ENCODE measurements around the gene MGAM2.

Gene MGAM2

GRCh38 chr7:142131439-142132185, 20.1 kb downstream of the MGAM2 start:
- H3K4me3 ChIP-seq (ENCODE audit: low read depth, low read length), result no peak overlapping the region
- no peak for TF ChIP-seq CTCF (IDR thresholded peaks at IDR 0.05; ENCODE audit: low read depth, low read length, missing control alignments)
- in situ Hi-C loops (cut with HindIII; ENCODE audit: low sequenced_read_pairs), result no loop called here
- no peak for DNase-seq (ENCODE audit: low read depth)

- in situ Hi-C loops (cut with HindIII; ENCODE audit: low sequenced_read_pairs), result no loop called here
- no peak for TF ChIP-seq CTCF (IDR thresholded peaks at IDR 0.05; ENCODE audit: low read depth, low read length, missing control alignments)
- no peak overlapping the region for H3K4me3 ChIP-seq (ENCODE audit: low read depth, low read length)
- DNase-seq (ENCODE audit: low read depth), result no peak
These were observed 22.2 kb downstream of the MGAM2 start for GRCh38 chr7:142133731-142134148.

GRCh38 chr7:142134909-142135308, 23.4 kb downstream of the MGAM2 start:
- no peak for DNase-seq (ENCODE audit: low read depth)
- no peak overlapping the region for H3K4me3 ChIP-seq (ENCODE audit: low read depth, low read length)
- in situ Hi-C loops (cut with HindIII; ENCODE audit: low sequenced_read_pairs), result no loop called here
- TF ChIP-seq CTCF (IDR thresholded peaks at IDR 0.05; ENCODE audit: low read depth, low read length, missing control alignments), result no peak

GRCh38 chr7:142138996-142139395, 27.5 kb downstream of the MGAM2 start:
- TF ChIP-seq CTCF (IDR thresholded peaks at IDR 0.05; ENCODE audit: low read depth, low read length, missing control alignments), result no peak
- in situ Hi-C loops (cut with HindIII; ENCODE audit: low sequenced_read_pairs), result no loop called here

GRCh38 chr7:142139597-142140400, 28.3 kb downstream of the MGAM2 start:
- no peak overlapping the region for H3K4me3 ChIP-seq (ENCODE audit: low read depth, low read length)
- in situ Hi-C loops (cut with HindIII; ENCODE audit: low sequenced_read_pairs), result no loop called here
- no peak for DNase-seq (ENCODE audit: low read depth)
- TF ChIP-seq CTCF (IDR thresholded peaks at IDR 0.05; ENCODE audit: low read depth, low read length, missing control alignments), result no peak

More at GRCh38 chr7:142138996-142139395, 27.5 kb downstream of the MGAM2 start:
- H3K4me3 ChIP-seq (ENCODE audit: low read depth, low read length), result no peak overlapping the region
- no peak for DNase-seq (ENCODE audit: low read depth)

GRCh38 chr7:142140401-142140959, 29.0 kb downstream of the MGAM2 start:
- in situ Hi-C loops (cut with HindIII; ENCODE audit: low sequenced_read_pairs), result no loop called here
- no peak for DNase-seq (ENCODE audit: low read depth)
- no peak overlapping the region for H3K4me3 ChIP-seq (ENCODE audit: low read depth, low read length)
- no peak for TF ChIP-seq CTCF (IDR thresholded peaks at IDR 0.05; ENCODE audit: low read depth, low read length, missing control alignments)
